PC-3 (cell line): ENCODE data around the gene ESR1.

ENCODE experiments used
- CTCF ChIP-seq: fragments of 300-600 bp; sonication (generic); conservative IDR thresholded peaks from 2 replicates; pipeline ENCODE4 v1.5.1; 2017; ENCODE audit warnings: antibody characterized with exemption, low read depth, mild to moderate bottlenecking, low read length
- EZH2 ChIP-seq: fragments of 300-600 bp; sonication (generic); IDR thresholded peaks from one replicate; pipeline ENCODE4 v1.6.1; 2017; ENCODE audit warnings: antibody characterized with exemption, mild to moderate bottlenecking, low read length; ENCODE audit not compliant: unreplicated experiment
- EZH2phosphoT487 ChIP-seq: fragments of 300-600 bp; sonication (generic); IDR thresholded peaks from 2 replicates; pipeline ENCODE4 v1.6.1; 2018; ENCODE audit warnings: mild to moderate bottlenecking, antibody characterized with exemption, low read length, borderline replicate concordance

DNA sequence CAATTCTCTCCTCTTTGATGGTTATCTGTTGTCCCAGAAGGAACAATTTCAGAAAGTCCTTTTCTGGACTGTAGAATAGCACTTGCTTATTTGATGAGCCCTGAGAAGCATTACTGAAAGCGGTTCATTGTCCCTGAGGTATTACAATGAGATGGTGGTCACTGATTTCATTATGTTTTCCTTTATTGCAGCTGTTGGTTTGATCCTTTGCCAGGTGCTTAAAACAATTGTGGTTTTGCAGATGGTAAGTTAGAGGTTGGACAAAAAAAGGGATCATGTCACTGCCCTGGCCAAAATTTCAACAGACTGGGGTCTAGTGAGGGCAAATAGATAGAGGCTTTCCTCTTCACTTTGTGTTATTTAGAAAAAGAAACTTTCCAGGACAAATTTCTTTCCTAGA is 61.9 kb downstream of the ESR1 start:
- TF ChIP-seq CTCF, result no peak
- no peak for TF ChIP-seq EZH2
- no peak for TF ChIP-seq EZH2phosphoT487
